HG03103 (cell line): ENCODE data around the gene TCEA3.

Source experiments
- ATAC-seq: cut with Tn5 transposase; IDR thresholded peaks from one replicate; pipeline ENCODE4 v1.9.1; 2021; ENCODE audit warnings: low read depth; ENCODE audit not compliant: unreplicated experiment

TCEA3 gene

DNA sequence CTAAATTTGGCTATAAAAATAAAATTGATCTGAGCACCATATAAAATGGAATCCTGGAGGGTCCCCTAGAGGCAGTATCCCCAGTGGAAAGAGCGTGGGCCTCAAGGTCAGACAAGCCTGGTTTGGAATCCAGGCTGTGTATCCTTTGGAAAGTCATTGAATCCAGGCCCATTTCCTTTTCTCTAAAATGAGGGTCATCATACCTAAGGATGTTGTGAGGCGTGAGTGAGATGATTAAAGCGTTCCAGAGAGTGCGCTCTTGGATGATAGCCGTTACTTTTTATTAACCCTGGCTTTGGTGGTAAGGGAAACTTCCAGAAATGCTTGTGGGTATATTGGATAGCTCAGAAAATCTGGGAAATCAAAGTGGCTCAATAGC, 54.2 kb downstream of the TCEA3 start:
- ATAC-seq: no peak

DNA sequence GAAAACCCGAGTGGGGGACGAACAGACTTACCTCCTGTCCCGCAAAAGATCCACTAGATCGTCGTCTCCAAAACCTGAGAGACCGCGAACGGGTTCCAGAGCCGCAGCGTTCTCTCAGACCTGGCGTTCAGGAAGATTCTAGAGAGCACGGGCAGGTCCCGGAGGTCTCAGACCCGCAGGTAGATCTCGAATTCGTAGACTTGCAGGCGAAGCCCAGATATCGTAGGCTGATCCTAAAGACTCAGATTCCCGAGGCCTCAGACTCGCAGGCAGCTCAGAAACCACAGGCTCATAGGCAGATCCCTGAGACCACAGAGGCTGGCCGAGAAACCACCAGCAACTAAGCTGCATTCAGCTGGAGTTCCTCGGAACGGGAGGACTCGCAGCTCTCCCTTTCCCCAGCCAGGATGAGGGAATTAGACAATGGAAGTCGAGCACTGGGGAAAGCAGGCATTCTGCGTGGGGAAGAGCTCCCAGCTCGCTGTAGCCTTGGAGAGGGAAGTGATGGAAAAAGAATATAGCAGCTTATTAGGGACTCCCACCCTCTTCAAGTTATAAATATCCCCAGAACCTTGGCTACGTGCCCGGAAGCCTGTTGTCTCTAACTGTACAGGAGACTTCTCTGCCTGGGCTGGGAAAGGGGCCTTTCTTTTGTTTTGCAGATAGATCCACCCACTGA, 55.1 kb downstream of the TCEA3 start, which contains the start of gene ZNF436:
TSS of gene ZNF436 (minus strand) at position 502 of the 679 bp plus-strand sequence. CDS start 1,831 bp downstream, outside the sequence.
- ATAC-seq: no peak

DNA sequence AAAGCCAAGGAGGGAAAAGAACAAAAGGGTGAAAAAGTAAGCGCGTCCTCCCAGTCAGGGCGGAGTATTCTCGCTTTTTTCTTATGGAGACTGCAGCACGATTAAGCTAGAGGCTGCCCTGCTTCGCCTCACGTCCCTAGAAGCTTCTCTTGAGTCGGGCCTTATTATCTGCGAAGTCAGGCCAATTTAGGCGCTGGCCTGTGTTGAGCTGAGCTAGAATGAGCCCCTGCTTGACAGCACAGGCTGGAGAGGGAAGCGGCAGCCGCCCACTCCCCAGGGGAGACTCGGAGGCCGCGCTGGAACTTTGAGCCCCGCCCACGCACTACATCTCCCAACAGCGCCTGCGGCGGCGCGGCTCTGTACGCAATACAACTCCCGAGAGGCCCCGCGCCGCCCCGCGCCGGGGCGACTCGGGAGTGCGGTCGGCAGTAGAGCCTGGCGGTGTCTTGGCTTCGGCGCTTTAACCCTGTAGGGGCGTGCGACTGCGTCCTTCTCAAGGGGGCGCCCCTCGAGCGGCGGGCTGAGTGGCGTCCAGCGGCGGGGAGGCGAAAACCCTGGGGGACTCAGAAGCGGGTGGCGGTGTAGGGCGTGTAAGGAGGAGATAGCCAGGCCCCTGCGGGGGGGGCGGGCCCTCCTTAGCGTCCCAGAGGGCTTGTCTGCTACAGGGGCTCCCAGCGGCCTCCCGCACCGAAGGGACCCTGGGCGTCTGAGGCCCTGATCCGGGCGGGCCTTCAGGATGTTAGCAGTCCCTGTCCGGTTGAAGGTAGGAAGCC, 55.8 kb downstream of the TCEA3 start:
- peak; percentile 53 for ATAC-seq

DNA sequence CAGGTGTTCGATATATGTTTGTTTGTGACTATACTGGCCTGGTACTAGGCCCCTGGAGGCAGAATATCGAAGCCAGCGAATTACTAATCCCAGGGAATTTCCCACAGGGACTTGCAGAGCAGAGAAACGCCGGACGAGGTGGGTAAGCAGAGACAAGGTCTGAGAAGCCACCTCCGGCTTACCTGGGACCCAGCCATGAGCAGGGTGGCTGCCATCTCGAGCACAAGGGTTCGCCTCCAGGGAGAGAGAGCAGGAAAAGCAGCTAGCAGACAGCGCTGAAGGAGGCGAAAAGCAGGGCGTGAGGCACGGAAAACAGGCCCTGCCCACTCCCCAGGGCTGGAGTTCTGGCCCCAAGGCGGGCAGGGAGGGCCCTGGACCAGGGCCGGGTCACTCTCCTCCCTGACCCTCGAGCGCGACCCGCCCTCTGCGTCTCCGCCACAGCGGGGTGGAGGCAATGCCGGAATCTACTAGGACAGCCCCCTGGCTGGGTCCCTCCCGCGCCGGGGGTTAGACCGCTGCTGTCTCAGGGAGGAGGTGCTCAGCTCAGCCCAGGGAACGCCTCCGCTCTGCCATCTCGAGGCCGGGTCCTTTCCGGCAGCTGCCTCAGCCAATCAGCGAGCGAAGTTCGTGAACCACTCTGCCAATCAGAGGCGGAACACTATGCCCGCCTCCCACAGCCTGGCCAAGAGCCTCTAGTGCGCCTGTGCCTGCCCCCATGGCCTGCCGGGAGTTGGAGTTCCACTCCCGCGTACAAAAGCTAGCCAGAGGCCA, 56.6 kb downstream of the TCEA3 start:
- ATAC-seq: peak; percentile 77

DNA sequence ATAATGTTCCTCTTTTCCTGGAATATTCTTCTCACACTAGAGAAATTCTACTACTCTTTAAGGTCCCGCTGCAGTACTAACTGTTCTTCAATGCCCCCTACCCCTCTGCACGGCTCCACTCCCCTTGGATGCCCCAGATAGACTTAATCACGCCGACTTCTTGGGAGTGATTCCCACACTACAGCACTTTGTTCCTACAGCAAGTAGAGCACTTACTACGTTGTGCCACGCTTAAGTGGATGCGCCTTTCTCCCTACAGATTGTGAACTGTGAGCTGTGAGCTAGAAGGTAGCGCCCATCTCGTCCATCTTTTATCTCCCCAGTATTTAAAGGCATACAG, 57.1 kb downstream of the TCEA3 start:
- ATAC-seq: no peak

GRCh38 chr1:23366598-23366997, 58.0 kb downstream of the TCEA3 start:
- ATAC-seq: no peak

DNA sequence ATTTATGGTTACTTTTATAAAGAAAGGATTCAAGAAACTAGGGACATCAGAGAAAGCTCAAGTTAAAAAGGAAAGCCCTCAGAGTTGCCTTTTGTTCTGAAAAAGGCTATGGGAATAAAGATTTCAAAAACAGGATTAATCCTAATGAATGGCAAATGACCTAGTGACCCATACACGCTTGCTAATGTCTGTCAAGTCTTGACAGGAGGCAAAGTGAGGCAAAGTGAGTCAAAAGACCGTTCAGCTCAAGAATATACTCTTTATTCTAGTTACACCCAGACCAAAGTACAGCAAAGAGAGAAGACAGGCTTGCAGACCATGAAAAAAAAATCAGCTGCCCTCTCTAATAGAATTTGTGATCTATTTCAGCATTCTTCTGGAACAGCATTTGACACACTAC, 58.4 kb downstream of the TCEA3 start:
- no peak for ATAC-seq

- ATAC-seq: no peak
These were observed 62.3 kb downstream of the TCEA3 start for GRCh38 chr1:23362218-23362713.

DNA sequence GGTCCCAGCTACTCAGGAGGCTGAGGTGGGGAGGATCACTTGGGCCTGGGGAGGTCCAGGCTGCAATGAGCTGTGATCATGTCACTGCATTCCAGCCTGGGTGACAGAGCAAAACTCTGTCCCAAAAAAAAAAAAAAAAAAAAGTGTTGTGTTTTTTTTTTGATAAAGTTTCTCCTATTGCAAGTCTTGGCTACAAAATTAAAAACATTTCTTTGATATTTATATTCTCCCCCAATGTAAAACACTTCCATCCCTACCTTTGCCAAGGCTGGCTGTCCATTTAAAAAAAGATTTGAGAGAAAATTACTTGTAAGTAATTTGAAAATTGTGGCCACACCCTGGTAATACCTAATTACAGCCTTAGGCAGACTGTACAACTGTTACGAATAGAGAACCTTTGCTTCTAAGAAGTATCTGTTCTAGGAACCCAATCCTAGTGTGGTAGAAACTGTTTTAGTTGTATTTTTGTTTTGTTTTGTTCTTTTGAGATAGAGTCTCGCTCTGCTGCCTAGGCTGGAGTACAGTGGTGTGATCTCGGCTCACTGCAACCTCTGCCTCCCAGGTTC, 66.2 kb downstream of the TCEA3 start:
- ATAC-seq: no peak

- no peak for ATAC-seq
These were observed 67.2 kb downstream of the TCEA3 start for GRCh38 chr1:23357138-23357908.

GRCh38 chr1:23356471-23357137, 67.9 kb downstream of the TCEA3 start:
- no peak for ATAC-seq

DNA sequence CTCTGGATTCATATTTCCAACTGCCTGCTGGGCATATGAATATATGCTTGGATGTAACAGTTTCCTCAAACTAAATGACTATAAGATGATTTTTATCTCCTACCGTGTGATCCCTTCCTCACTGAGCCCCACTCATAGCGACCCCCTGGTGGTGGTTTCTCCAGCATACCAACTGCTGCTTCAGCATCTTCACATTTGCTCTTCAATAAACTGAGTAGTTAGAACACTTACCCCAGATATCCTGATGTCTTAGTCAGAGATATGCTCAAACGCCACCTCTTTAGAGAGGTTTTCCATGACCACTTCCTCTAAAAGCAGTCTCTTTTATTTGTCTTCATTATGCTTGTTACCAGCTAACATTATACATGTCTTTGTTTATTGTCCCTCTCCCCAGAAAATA, 70.3 kb downstream of the TCEA3 start:
- no peak for ATAC-seq

GRCh38 chr1:23352096-23352695, 72.4 kb downstream of the TCEA3 start:
- ATAC-seq: no peak

GRCh38 chr1:23345920-23346319, 78.6 kb downstream of the TCEA3 start:
- ATAC-seq: no peak

GRCh38 chr1:23344987-23345472, 79.5 kb downstream of the TCEA3 start:
- no peak for ATAC-seq

- ATAC-seq: peak; percentile 95
These were observed 80.2 kb downstream of the TCEA3 start, which contains the start of gene HNRNPR for GRCh38 chr1:23344111-23344986. TSS of gene HNRNPR (minus strand) at chr1:23344284. CDS start at chr1:23341008, 3,276 bp downstream.

- ATAC-seq: peak; percentile 4
These were observed 81.1 kb downstream of the TCEA3 start for GRCh38 chr1:23343221-23344110.
